GM23338 (cell line): ENCODE results near the gene EFCAB12. TPM values are rescaled to one million over a fixed set of nuclear protein-coding genes. Genes with fewer than 3 reads are reported as not detected.

Experiments used
- ATAC-seq: fragments of 200-7000 bp; cut with Tn5 transposase; 3 replicates; pipeline ENCODE4 v1.9.1; 2020
- DNase-seq: peaks from one replicate; pipeline ENCODE4 v3.0.0-alpha.2; 2015; ENCODE audit warnings: low spot score
- H2AFZ ChIP-seq: fragments of 200-600 bp; sonication (generic); 2 replicates; pipeline ENCODE4 v1.8.0; 2016; ENCODE audit warnings: antibody characterized with exemption, mild to moderate bottlenecking, moderate library complexity
- H3F3A ChIP-seq: fragments of 200-600 bp; sonication (generic); replicated peaks from 2 replicates; pipeline ENCODE4 v1.8.0; 2017; ENCODE audit warnings: antibody characterized with exemption, mixed run types, low read depth
- H3K27ac ChIP-seq: fragments of 200-600 bp; sonication (generic); 2 replicates; pipeline ENCODE4 v1.6.1; 2016; ENCODE audit warnings: low read depth
- H3K27me3 ChIP-seq: fragments of 200-600 bp; sonication (generic); 2 replicates; pipeline ENCODE4 v1.8.0; 2016; ENCODE audit warnings: mild to moderate bottlenecking, mixed run types, moderate library complexity; ENCODE audit not compliant: insufficient read depth
- H3K36me3 ChIP-seq: fragments of 200-600 bp; sonication (generic); 2 replicates; pipeline ENCODE4 v1.8.0; 2016; ENCODE audit warnings: mild to moderate bottlenecking; ENCODE audit not compliant: insufficient read depth
- H3K4me1 ChIP-seq: fragments of 200-600 bp; sonication (generic); 2 replicates; pipeline ENCODE4 v1.8.0; 2016; ENCODE audit warnings: mild to moderate bottlenecking, moderate library complexity; ENCODE audit not compliant: insufficient read depth
- H3K4me2 ChIP-seq: fragments of 200-600 bp; sonication (generic); 2 replicates; pipeline ENCODE4 v1.7.1; 2017; ENCODE audit warnings: mixed run types
- H3K4me3 ChIP-seq: fragments of 200-600 bp; sonication (generic); 2 replicates; pipeline ENCODE4 v1.6.1; 2016; ENCODE audit warnings: mixed run types
- H3K79me2 ChIP-seq: fragments of 200-600 bp; sonication (generic); replicated peaks from 2 replicates; pipeline ENCODE4 v1.8.0; 2017; ENCODE audit warnings: mild to moderate bottlenecking; ENCODE audit not compliant: insufficient read depth
- H3K9me2 ChIP-seq: fragments of 200-600 bp; sonication (generic); 2 replicates; pipeline ENCODE4 v1.8.0; 2017; ENCODE audit not compliant: insufficient read depth
- H4K20me1 ChIP-seq: fragments of 200-600 bp; sonication (generic); replicated peaks from 2 replicates; pipeline ENCODE4 v1.8.0; 2017; ENCODE audit warnings: mild to moderate bottlenecking; ENCODE audit not compliant: insufficient read depth
- H3K27ac Mint-ChIP-seq: 2 replicates; pipeline ENCODE4 v1.8.0; 2020; ENCODE audit warnings: inconsistent platforms, mild to moderate bottlenecking, moderate library complexity, mixed read lengths
- H3K27me3 Mint-ChIP-seq: 3 replicates; pipeline ENCODE4 v1.8.0; 2022; ENCODE audit warnings: low read depth, mild to moderate bottlenecking, moderate library complexity, mixed read lengths, inconsistent platforms; ENCODE audit not compliant: insufficient read depth, poor library complexity
- H3K36me3 Mint-ChIP-seq: 3 replicates; pipeline ENCODE4 v1.8.0; 2021; ENCODE audit warnings: low read depth, mild to moderate bottlenecking, inconsistent platforms, moderate library complexity, mixed read lengths
- H3K4me1 Mint-ChIP-seq: 3 replicates; pipeline ENCODE4 v1.8.0; 2020; ENCODE audit warnings: mild to moderate bottlenecking, inconsistent platforms, mixed read lengths
- H3K4me3 Mint-ChIP-seq: 3 replicates; pipeline ENCODE4 v1.8.0; 2021; ENCODE audit warnings: moderate library complexity, mild to moderate bottlenecking, inconsistent platforms, mixed read lengths
- H3K9me3 Mint-ChIP-seq: 3 replicates; pipeline ENCODE4 v1.8.0; 2020; ENCODE audit warnings: moderate library complexity, mild to moderate bottlenecking, inconsistent platforms, mixed read lengths
- CREB1 ChIP-seq: fragments of 250-450 bp; sonication (Bioruptor Pico); IDR thresholded peaks from 2 replicates; pipeline ENCODE4 v1.5.0; 2020; ENCODE audit warnings: low read depth, mild to moderate bottlenecking, moderate library complexity
- CTCF ChIP-seq, 2 experiments: fragments of 200-600 bp in 1 of 2; sonication (generic) in 1 of 2; conservative IDR thresholded peaks; 2 replicates each; pipeline versions ENCODE4 v1.5.1 to v1.6.1; 2016 to 2017; ENCODE audit warnings: antibody characterized with exemption in 2 of 2, low read depth in 2 of 2, mild to moderate bottlenecking in 2 of 2, moderate library complexity in 1 of 2
- ETS1 ChIP-seq: IDR thresholded peaks from 2 replicates; pipeline ENCODE4 v1.6.1; 2016; ENCODE audit warnings: antibody characterized with exemption
- EZH2 ChIP-seq: fragments of 200-600 bp; sonication (generic); IDR thresholded peaks from one replicate; pipeline ENCODE4 v1.8.0; 2017; ENCODE audit warnings: antibody characterized with exemption, mild to moderate bottlenecking, low read depth; ENCODE audit not compliant: unreplicated experiment
- EZH2phosphoT487 ChIP-seq: fragments of 200-600 bp; sonication (generic); IDR thresholded peaks from one replicate; pipeline ENCODE4 v1.8.1; 2018; ENCODE audit warnings: antibody characterized with exemption; ENCODE audit not compliant: unreplicated experiment
- JUNB ChIP-seq: IDR thresholded peaks from one replicate; pipeline ENCODE4 v1.6.1; 2016; ENCODE audit warnings: antibody characterized with exemption; ENCODE audit not compliant: unreplicated experiment
- NANOG ChIP-seq: IDR thresholded peaks from 2 replicates; pipeline ENCODE4 v1.6.1; 2016; ENCODE audit warnings: antibody characterized with exemption, borderline replicate concordance
- POLR2AphosphoS5 ChIP-seq: IDR thresholded peaks from 2 replicates; pipeline ENCODE4 v1.6.1; 2016; ENCODE audit warnings: antibody characterized with exemption, low read depth
- REST ChIP-seq: IDR thresholded peaks from one replicate; pipeline ENCODE4 v1.6.1; 2018; ENCODE audit warnings: antibody characterized with exemption; ENCODE audit not compliant: unreplicated experiment
- STAT1 ChIP-seq: IDR thresholded peaks from one replicate; pipeline ENCODE4 v1.6.1; 2016; ENCODE audit warnings: antibody characterized with exemption; ENCODE audit not compliant: unreplicated experiment
- ZNF114 ChIP-seq: fragments of 250-450 bp; sonication (Bioruptor Pico); IDR thresholded peaks from 2 replicates; pipeline ENCODE4 v1.5.0; 2020; ENCODE audit warnings: mild to moderate bottlenecking, moderate library complexity
- ZNF331 ChIP-seq: fragments of 250-450 bp; sonication (Bioruptor Pico); IDR thresholded peaks from 2 replicates; pipeline ENCODE4 v1.5.0; 2020; ENCODE audit warnings: low read depth, mild to moderate bottlenecking, moderate library complexity
- ZNF462 ChIP-seq: fragments of 250-450 bp; sonication (Bioruptor Pico); IDR thresholded peaks from 2 replicates; pipeline ENCODE4 v1.5.0; 2020; ENCODE audit warnings: mild to moderate bottlenecking, moderate library complexity
- polyA plus RNA-seq: library from polyadenylated mRNA; unstranded; fragments of >200 nt; fragmentation: Nextera tagmentation; extraction: Ambion mirVana; gene quantifications from 2 replicates; pipeline ENCODE4 v1.2.1, GENCODE V29; 2016
- total RNA-seq: library from RNA; depleted of rRNA; stranded (reverse); fragments of >200 nt; shearing (Covaris generic); gene quantifications from 2 replicates; pipeline ENCODE4 v1.2.3, GENCODE V29; 2014

Gene EFCAB12
- total and polyA plus RNA-seq, 2 experiments from 2014 or later = 0.24 to 0.65 TPM

GRCh38 chr3:129433565-129433964 is 5.1 kb upstream of the EFCAB12 start:
- peaks cover 20% of the 10 kb centered on the region for H3K4me1 ChIP-seq
- H3K4me2 ChIP-seq = no peak overlapping the region
- no peak overlapping the region for H2AFZ ChIP-seq
- H3K27me3 Mint-ChIP-seq = peaks cover 2% of the 10 kb centered on the region
- peaks cover 23% of the 10 kb centered on the region for H3K4me1 Mint-ChIP-seq
- H3F3A ChIP-seq = peaks cover 8% of the 10 kb centered on the region; the same call in 1 of the 2 replicates
- H3K9me3 Mint-ChIP-seq = no peaks in the 10 kb centered on the region
- no peak overlapping the region for H3K27ac ChIP-seq
- DNase-seq = no peak
- peaks cover 29% of the 10 kb centered on the region for H3K79me2 ChIP-seq
- H3K4me3 Mint-ChIP-seq = no peak overlapping the region
- no peak for ATAC-seq
- TF ChIP-seq ZNF114 (CRISPR knock-in tag) (no peak), EZH2 (no peak), NANOG (no peak), ETS1 (no peak), REST (no peak), CREB1 (CRISPR knock-in tag) (no peak), CTCF (conservative IDR thresholded peaks at IDR 0.05; ENCODE audit: low read depth in 2 of 2) (no peak), STAT1 (no peak), POLR2AphosphoS5 (no peak), ZNF331 (CRISPR knock-in tag) (no peak), ZNF462 (CRISPR knock-in tag) (no peak), EZH2phosphoT487 (no peak), JUNB (no peak)
- peaks cover 54% of the 10 kb centered on the region for H3K36me3 ChIP-seq
- peaks cover 7% of the 10 kb centered on the region; the same call in 1 of the 2 replicates for H4K20me1 ChIP-seq
- H3K36me3 Mint-ChIP-seq = peaks cover 67% of the 10 kb centered on the region
- H3K4me3 ChIP-seq = no peak overlapping the region
- H3K9me2 ChIP-seq = no peaks in the 10 kb centered on the region
- H3K27ac Mint-ChIP-seq = no peak overlapping the region
- H3K27me3 ChIP-seq = no peaks in the 10 kb centered on the region
